NCI-H524 (cell line): ENCODE results near the gene GYS2.

Experiments
- DNase-seq, 2 experiments: peaks; one replicate each; lab custom pipeline; 2025; lab: John Stamatoyannopoulos, UW

The GYS2 gene

DNA sequence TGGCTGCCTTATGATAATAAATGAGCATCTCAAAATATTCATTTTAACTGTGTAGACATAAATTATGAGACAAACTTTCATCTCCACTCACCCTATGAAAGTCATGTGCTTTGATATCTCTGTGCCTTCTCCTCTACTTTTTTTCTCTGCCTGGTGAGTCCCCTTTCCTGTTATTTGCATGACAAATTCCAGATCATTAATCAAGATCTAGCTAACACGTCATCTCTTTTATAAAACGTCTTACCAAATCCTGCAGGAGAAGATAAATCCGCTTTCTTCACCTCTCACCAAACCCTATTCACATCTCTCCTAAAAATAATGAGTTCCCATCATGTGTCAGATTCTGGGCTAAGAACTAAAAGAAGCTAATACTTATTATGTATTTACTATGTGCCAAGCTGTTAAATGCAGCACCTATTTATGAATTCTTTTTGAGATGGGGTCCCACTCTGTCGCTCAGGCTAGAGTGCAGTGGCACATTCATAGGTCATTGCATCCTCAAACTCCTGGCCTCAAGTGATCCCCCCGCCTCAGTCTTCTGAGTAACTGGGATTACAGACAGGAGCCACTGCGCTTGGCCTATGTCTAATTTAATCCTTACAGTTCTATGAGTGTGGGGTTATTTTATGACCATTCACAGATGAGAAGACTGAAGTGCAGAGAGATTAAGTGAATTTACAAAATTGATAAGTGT is 51.9 kb downstream of the GYS2 start:
- DNase-seq = no peak

DNA sequence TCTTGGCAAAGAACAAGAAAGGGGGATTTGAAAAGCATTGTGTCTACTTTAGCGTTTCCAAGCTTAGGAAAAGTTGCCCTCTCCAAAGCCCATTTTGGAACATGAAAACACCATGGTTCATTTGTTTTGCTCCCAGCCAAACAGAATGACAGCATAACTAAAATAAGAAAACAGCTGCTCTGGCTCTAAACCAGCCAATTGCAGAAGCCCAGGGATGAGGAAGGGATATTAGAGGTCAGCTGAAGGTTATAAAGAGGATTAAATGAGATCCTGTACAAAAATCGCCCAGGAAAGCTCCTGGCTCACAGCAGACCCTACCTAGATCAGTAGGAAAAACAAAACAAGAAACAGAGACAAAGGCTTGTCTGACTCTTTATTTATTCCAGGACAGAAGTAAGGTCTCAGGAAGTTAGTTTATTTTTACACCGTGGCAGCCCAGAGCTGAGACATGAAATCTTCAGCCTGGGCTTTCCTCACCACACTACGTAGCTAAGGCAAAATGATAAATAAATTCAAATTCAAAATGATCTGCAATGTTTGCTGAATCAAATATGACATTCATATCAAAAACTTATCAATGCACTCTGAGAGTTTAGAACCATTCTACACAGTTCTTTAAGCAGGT is 52.7 kb downstream of the GYS2 start:
- DNase-seq = peak in 1 of 2 experiments; percentile 8

- no peak for DNase-seq
Measured at GRCh38 chr12:21547437-21547836, 57.2 kb downstream of the GYS2 start.

- DNase-seq = no peak
Measured at GRCh38 chr12:21546716-21547115, 57.9 kb downstream of the GYS2 start.

DNA sequence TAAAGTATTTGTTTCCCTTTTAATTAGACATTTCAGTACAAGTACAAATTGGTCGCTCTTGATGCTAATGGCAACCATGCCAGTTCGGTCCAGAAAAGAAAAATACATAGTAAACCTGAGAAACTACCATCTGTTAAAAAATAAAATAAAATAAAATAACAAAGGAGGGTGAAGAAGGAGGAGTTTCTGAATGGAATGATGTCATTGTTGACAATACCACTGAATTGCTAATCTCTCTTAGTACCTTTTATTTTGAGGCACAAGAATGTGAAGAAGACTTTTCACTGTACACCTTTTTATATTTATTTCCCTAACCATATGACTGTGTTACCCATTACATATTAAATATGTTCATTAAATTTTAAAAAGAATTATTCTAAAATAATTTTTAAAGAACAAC is 59.1 kb downstream of the GYS2 start:
- no peak for DNase-seq

GRCh38 chr12:21543151-21543550 is 61.5 kb downstream of the GYS2 start:
- no peak for DNase-seq

DNA sequence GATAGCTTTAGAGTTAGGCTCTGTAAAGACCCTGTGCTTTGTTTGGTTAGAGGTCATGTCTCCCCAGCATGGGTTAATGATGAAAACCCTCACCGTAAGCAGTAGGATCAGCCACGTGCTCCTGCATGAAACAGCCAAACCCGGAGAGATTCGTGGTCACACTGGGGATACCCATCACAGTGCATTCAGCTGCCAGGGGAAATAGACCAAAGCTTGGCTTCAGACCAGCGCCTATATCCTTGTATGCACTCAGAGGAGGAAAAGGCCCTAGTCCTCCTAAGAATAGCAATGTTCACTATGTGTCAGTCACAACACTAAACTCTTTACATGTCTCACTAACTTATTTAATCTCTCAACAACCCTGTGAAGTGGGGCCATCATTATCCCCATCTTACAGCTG is 62.2 kb downstream of the GYS2 start:
- DNase-seq = no peak

- no peak for DNase-seq
Measured at GRCh38 chr12:21541773-21542172, 62.9 kb downstream of the GYS2 start.

GRCh38 chr12:21539797-21540196 is 64.8 kb downstream of the GYS2 start:
- DNase-seq = no peak

DNA sequence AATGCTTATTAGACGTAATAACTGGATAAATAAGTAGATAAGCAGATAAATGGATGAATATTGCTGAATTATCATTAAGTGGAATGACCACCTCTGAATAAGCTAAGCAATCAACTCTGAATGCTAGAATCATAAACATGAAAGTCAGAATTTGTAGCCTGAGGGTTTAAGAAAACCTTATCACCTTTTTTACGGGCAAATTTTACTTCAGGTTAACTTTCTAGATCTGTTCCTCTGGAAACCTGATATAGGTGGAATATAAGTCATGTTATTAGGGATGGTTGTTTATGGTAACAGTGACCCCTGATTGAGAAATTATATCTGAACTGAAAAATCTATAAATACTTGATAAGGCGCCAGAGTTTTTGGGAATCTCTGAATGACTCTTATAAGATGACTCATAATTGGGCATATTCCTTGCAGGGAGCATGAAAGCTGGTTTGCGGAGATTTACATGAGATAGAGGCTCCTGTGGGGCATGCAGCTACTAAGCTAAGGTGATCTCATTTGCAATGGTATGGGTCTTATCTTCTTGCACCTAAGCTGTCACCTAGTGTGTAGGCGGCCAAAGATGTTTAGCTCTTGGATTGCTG is 66.5 kb downstream of the GYS2 start:
- DNase-seq = no peak

- DNase-seq = no peak
Measured at GRCh38 chr12:21529456-21529855, 75.2 kb downstream of the GYS2 start.

DNA sequence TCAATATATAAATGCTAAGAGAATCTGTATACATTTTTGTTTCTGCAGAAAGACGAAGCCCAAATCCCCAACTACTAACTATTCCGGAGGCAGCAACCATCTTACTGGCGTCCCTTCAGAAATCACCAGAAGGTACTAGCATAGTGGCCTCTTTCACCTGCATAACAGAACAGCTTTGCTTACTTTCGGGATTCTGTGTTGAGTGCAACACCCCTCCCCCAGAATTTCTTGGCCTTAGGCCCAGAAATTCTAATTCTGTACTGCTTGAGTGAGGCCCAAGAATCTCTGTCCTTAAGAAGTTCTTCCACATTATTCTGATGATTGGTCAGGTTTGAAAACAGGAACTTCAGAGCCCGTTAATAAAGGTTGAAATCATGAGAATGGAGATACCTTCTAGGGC is 75.7 kb downstream of the GYS2 start:
- no peak for DNase-seq

GRCh38 chr12:21527451-21528180 is 77.0 kb downstream of the GYS2 start:
- DNase-seq = peak; percentile 29 to 79

DNA sequence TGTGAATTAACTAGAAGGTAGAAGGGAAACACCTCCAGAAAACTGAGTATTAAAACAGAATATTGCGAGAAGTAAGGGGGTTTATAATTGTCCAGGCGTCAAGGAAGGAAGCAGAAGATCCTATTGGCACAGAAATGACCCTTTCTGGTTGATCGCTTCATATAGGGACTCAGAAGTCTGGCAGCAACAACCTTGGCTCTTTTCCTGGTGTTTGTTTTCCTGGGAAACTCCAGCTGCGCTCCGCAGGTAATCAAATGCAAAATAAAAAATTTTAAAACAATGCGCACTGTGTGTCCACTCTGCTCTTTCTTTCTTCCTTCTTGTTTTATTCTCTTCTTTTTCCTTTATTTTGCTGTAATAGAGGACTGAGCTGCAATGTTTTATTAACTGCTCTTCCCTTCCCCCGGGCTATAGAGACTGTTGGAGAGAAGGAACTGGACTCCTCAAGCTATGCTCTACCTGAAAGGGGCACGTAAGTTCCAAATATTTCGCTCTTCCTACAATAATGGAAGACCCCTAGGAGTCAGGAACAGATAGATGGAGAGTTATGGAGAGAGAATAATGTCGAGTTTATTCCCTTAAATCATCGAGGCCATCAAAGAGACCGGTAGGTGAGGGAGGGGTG is 77.8 kb downstream of the GYS2 start:
- DNase-seq = no peak

DNA sequence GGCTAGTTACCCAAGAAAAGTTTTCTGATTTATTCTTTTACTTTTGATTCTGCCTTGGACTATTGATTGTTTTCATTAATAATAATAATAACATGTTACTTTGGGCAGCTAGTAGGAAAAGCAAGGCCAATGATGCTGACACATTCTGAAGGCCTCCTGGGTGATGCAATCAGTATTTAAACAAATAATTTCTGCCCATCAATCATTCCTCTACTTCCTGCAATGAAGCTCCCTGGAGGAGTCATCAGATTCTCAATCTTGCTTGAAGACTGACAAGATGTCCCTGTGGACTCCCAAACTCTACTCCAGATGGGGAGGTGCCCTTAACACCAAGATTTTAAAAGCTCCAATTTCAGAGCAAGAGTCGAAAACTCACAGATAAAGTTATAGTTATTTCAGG is 78.6 kb downstream of the GYS2 start, which contains the start of gene SPX:
SPX (plus strand) TSS at position 244 of the 400 bp plus-strand sequence. CDS start 177 bp downstream, outside the sequence.
- no peak for DNase-seq

DNA sequence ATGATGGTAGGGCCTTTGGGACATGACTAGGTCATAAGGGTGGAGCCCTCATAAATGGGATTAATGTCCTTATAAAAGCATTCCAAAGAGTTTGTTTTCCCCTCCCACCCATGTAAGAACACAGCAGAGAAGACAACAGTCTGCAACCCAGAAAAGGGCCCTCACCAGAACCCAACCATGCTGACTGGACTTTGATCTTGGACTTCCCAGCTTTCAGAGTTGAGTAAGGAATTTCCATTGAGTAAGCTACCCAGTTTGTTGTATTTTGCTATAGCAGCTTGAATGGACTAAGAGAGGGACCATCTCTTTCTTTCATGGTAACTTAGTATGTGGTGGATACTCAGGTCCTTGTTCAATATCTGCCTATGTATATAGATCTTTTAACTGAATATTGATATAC is 81.5 kb downstream of the GYS2 start:
- DNase-seq = no peak

DNA sequence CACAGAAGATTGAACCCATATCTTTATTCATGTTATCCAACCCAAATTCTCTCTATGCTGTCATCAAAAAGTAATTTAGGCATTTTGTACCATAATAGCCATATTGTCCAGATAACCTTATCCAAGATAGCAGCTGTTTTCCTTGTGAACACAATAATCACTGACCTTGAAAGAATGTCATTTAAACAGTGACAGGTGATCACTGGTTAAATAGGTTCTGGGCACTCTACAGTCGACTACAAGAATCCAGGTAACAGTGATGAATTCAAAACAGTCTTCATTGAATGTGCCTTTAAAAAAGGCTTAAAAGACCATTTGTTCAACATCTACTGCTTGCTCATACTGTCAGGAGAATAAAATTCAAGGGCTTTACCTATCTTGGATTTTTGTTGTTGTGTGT is 83.1 kb downstream of the GYS2 start:
- no peak for DNase-seq

- no peak for DNase-seq
Measured at GRCh38 chr12:21518451-21518850, 86.2 kb downstream of the GYS2 start.

DNA sequence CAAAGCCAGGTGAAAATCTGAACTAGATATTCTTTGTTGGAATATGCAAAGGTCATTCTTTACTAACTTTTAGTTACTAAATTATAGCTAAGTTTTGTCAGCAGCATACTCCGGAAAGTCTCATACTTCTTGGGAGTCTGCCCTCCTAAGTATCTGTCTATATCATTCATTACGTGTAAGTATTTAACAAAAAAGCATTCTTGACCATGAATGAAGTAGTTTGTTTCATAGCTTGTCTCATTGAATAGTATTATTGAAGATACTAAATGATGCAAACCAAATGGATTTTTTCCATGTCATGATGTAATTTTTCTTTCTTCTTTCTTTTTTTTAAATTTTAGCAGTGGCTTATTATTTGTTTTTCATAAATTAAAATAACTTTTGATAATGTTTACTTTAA is 88.4 kb downstream of the GYS2 start:
- no peak for DNase-seq

DNA sequence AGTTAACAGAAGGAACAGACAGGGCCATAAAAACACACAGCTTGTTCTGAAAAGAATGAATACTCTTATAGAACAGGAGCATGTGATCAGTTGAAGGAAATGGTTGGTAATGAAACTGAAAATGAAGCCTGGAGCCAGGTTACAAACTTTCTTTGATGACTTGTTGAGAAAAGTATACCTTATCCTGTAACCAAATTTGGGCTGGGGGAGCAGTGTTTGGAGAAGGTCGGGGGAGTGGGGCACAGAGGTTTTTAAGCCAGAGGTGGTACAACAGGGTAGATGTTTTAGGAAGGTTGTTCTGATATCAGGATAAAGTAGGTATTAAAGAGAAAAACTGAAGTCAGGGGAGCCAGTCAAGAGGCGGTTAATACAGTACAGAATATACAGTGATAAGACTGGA is 94.9 kb downstream of the GYS2 start:
- no peak for DNase-seq

DNA sequence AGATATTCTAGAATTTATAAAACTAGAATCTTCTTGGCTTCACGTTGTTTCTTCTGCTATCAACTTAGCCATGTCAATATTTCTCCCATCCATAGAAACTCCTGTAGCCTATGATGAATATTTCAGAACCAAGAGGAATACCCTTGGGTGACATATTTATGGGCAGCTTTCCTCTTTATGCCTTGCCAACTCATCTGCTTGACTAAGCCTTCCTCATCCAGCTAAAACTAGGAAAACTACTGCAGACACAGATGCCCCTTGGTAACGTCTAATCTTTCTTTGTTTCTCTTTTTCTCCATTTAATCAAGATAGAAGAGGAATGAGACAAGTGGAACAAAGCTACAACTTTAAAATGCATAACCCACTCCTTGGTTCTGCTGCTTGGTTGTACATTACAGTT is 96.8 kb downstream of the GYS2 start:
- no peak for DNase-seq

GRCh38 chr12:21505888-21506287 is 98.8 kb downstream of the GYS2 start:
- DNase-seq = no peak
